Neural cell (in vitro differentiated cells): ENCODE data around the gene ACVR1B. TPM values are rescaled to one million over a fixed set of nuclear protein-coding genes. Genes with fewer than 3 reads are reported as not detected.

ENCODE experiments used
- H2AFZ ChIP-seq: fragments of 200-600, 300-800 bp; sonication (generic), shearing (Covaris generic); 2 replicates; pipeline ENCODE4 v1.6.0; 2014; ENCODE audit warnings: low read depth, mild to moderate bottlenecking, antibody characterized with exemption, low read length, moderate library complexity
- H3F3A ChIP-seq: fragments of 200-600 bp; shearing (Covaris generic); 2 replicates; pipeline ENCODE4 v1.6.1; 2016; ENCODE audit warnings: mild to moderate bottlenecking, moderate library complexity, mixed read lengths, antibody characterized with exemption, low read length; ENCODE audit not compliant: insufficient read depth, poor library complexity, severe bottlenecking
- H3K27ac ChIP-seq: fragments of 200-600, 300-800 bp; sonication (generic), shearing (Covaris generic); 2 replicates; pipeline ENCODE4 v1.5.1; 2014; ENCODE audit warnings: mild to moderate bottlenecking, low read length, moderate library complexity
- H3K27me3 ChIP-seq: fragments of 300-800, 200-600 bp; sonication (generic), shearing (Covaris generic); 2 replicates; pipeline ENCODE4 v1.6.0; 2014; ENCODE audit warnings: mild to moderate bottlenecking, low read depth, low read length, moderate library complexity; ENCODE audit not compliant: insufficient read depth
- H3K36me3 ChIP-seq: fragments of 300-800, 200-600 bp; sonication (generic), shearing (Covaris generic); 2 replicates; pipeline ENCODE4 v1.5.1; 2014; ENCODE audit warnings: mild to moderate bottlenecking, antibody characterized with exemption, low read length, moderate library complexity; ENCODE audit not compliant: insufficient read depth
- H3K4me2 ChIP-seq: fragments of 300-800, 200-600 bp; sonication (generic), shearing (Covaris generic); 2 replicates; pipeline ENCODE4 v1.6.0; 2014; ENCODE audit warnings: mild to moderate bottlenecking, low read length
- H3K4me3 ChIP-seq: fragments of 300-800, 200-600 bp; sonication (generic), shearing (Covaris generic); 2 replicates; pipeline ENCODE4 v1.5.1; 2014; ENCODE audit warnings: mild to moderate bottlenecking, low read length, moderate library complexity
- H3K79me2 ChIP-seq: fragments of 200-600 bp; shearing (Covaris generic); replicated peaks from 2 replicates; pipeline ENCODE4 v1.6.0; 2014; ENCODE audit warnings: mild to moderate bottlenecking, low read length, moderate library complexity; ENCODE audit not compliant: insufficient read depth
- H3K9ac ChIP-seq: fragments of 300-800, 200-600 bp; sonication (generic), shearing (Covaris generic); 2 replicates; pipeline ENCODE4 v1.6.1; 2016; ENCODE audit warnings: mild to moderate bottlenecking, low read length, mixed read lengths
- H3K9me2 ChIP-seq: fragments of 200-600 bp; shearing (Covaris generic); 2 replicates; pipeline ENCODE4 v1.6.1; 2016; ENCODE audit warnings: mild to moderate bottlenecking, low read length, mixed read lengths; ENCODE audit not compliant: insufficient read depth
- H3K9me3 ChIP-seq: fragments of 200-600, 300-800 bp; sonication (generic), shearing (Covaris generic); 2 replicates; pipeline ENCODE4 v1.6.1; 2016; ENCODE audit warnings: mild to moderate bottlenecking, mixed run types, low read length, moderate library complexity, mixed read lengths
- H4K20me1 ChIP-seq: fragments of 200-600 bp; shearing (Covaris generic); 2 replicates; pipeline ENCODE4 v1.6.1; 2016; ENCODE audit warnings: mild to moderate bottlenecking, mixed run types; ENCODE audit not compliant: insufficient read depth
- CTCF ChIP-seq: fragments of 450-650 bp; IDR thresholded peaks from 2 replicates; pipeline ENCODE4 v1.5.1; 2014; ENCODE audit warnings: antibody characterized with exemption, mild to moderate bottlenecking, moderate library complexity; ENCODE audit not compliant: poor library complexity, severe bottlenecking
- EP300 ChIP-seq: fragments of 450-650 bp; conservative IDR thresholded peaks from 2 replicates; pipeline ENCODE4 v1.6.1; 2014; ENCODE audit warnings: antibody characterized with exemption, mild to moderate bottlenecking, moderate library complexity; ENCODE audit not compliant: poor library complexity, severe bottlenecking
- EZH2 ChIP-seq: fragments of 200-600, 300-800 bp; shearing (Covaris generic), sonication (generic); IDR thresholded peaks from 2 replicates; pipeline ENCODE4 v1.6.1; 2014; ENCODE audit warnings: antibody characterized with exemption, low read length, borderline replicate concordance, mild to moderate bottlenecking; ENCODE audit not compliant: insufficient read depth, poor library complexity, severe bottlenecking
- MXI1 ChIP-seq: fragments of 450-650 bp; conservative IDR thresholded peaks from 2 replicates; pipeline ENCODE4 v1.6.1; 2014; ENCODE audit warnings: antibody characterized with exemption, mild to moderate bottlenecking; ENCODE audit not compliant: poor library complexity, severe bottlenecking
- POLR2AphosphoS5 ChIP-seq: IDR thresholded peaks from 2 replicates; pipeline ENCODE4 v1.6.1; 2012
- RAD21 ChIP-seq: fragments of 450-650 bp; conservative IDR thresholded peaks from 2 replicates; pipeline ENCODE4 v1.6.1; 2014; ENCODE audit warnings: antibody characterized with exemption, mild to moderate bottlenecking, moderate library complexity
- REST ChIP-seq: IDR thresholded peaks from 2 replicates; pipeline ENCODE4 v1.6.1; 2012; ENCODE audit warnings: borderline replicate concordance
- SMC3 ChIP-seq: fragments of 450-650 bp; conservative IDR thresholded peaks from 2 replicates; pipeline ENCODE4 v1.6.1; 2014; ENCODE audit warnings: antibody characterized with exemption, mild to moderate bottlenecking, moderate library complexity; ENCODE audit not compliant: poor library complexity
- TAF1 ChIP-seq: IDR thresholded peaks from 2 replicates; pipeline ENCODE4 v1.6.1; 2012; ENCODE audit warnings: low read depth
- polyA plus RNA-seq: library from polyadenylated mRNA; depleted of rRNA; stranded (reverse); fragments of >200 nt; gene quantifications from 2 replicates; pipeline ENCODE4 v1.2.3, GENCODE V29; 2014

The ACVR1B gene
- polyA plus RNA-seq, 1 donor from 2014 or later, result 47.2 TPM

- Histone ChIP-seq H3K9me3 (no peaks in the 10 kb centered on the region), H3F3A (no peaks in the 10 kb centered on the region), H3K36me3 (peaks cover 8% of the 10 kb centered on the region), H3K4me2 (no peak overlapping the region), H3K9me2 (no peaks in the 10 kb centered on the region), H3K27ac (no peak overlapping the region), H3K27me3 (no peaks in the 10 kb centered on the region), H2AFZ (no peak overlapping the region), H3K79me2 (no peaks in the 10 kb centered on the region), H3K9ac (no peak overlapping the region), H3K4me3 (no peak overlapping the region), H4K20me1 (no peaks in the 10 kb centered on the region)
- TF ChIP-seq REST (no peak), TAF1 (no peak), RAD21 (no peak), CTCF (no peak), EP300 (no peak), MXI1 (no peak), SMC3 (no peak), POLR2AphosphoS5 (no peak), EZH2 (no peak)
Observed at GRCh38 chr12:51994539-51994820, 43.0 kb downstream of the ACVR1B start.

- H4K20me1 ChIP-seq, result no peaks in the 10 kb centered on the region
- H3K36me3 ChIP-seq, result peaks cover 12% of the 10 kb centered on the region
- H2AFZ ChIP-seq, result no peak overlapping the region
Observed at GRCh38 chr12:51994959-51995358, 43.5 kb downstream of the ACVR1B start.

More at GRCh38 chr12:51994959-51995358, 43.5 kb downstream of the ACVR1B start:
- no peaks in the 10 kb centered on the region for H3F3A ChIP-seq
- H3K9ac ChIP-seq, result no peak overlapping the region
- H3K4me2 ChIP-seq, result no peak overlapping the region
- no peak for TF ChIP-seq EZH2
- TF ChIP-seq EP300, result no peak
- no peak for TF ChIP-seq CTCF
- no peak for TF ChIP-seq RAD21
- no peak for TF ChIP-seq REST
- no peak overlapping the region for H3K4me3 ChIP-seq
- H3K9me2 ChIP-seq, result no peaks in the 10 kb centered on the region
- H3K9me3 ChIP-seq, result no peaks in the 10 kb centered on the region
- H3K27me3 ChIP-seq, result no peaks in the 10 kb centered on the region
- no peaks in the 10 kb centered on the region for H3K79me2 ChIP-seq
- no peak overlapping the region for H3K27ac ChIP-seq
